Measurements from ENCODE around the gene CCDC7.
"Not testable (repeated sequence)": the region's sequence is repeated elsewhere in the genome, so short reads cannot be mapped to it uniquely, and the experiment has no call there.

The CCDC7 gene

DNA sequence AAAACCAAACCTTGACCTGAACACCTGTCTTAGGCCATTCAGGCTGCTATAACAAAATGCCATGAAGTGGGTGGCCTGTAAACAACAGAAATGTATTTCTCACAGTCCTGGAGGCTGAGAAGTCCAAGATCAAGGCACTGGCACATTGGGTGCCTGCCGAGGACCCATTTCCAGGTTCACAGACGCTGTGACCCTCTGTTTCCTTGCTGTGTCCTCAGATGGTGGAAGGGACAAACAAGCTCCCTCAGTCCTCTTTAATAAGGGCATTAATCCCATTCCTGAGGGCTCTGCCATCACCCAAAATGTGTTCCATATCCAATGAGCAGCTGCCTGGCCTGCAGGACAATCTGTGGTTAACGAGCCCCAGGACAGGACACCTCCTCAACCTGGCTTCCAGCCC, 444.5 kb downstream of the CCDC7 start:
- DNase-seq: no peak

DNA sequence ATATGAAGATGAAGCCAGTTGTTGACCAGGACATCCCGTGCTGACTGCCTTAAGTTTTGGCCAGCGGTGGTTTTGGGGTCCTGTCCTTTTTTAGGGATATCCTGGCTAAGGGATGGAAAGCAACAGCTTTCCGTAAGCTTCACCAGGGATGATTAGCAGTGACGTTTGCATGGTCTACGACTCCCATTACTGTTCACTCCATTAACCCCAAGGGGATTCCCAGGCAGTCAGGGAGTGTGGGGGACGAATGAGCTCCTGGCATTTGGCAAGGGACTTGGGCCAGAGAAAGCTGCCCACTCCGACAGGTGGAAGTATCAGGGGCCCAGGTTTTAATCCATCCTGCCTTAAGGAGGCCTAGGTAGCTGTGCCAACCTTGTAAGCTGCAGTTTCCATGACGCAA, 445.3 kb downstream of the CCDC7 start:
- no peak for DNase-seq

DNA sequence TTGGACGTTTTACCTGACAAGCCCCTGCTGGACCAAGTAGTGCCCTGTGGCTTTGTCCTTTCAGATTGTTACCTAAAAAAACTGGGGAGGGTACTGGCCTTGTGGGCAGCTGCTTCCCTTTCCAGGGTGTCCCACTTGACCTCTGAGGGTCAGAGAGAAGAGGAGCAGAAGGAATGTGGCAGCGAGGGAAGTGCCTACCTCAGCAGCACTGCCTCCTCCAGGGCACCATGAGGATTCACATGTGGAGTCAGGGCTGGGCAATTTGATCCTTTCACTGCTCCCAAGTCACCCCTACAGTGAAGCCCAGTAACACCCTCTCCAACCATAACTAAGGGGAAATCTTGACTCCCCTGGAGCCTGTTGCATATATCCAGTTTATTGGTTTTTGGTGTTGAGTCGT, 447.5 kb downstream of the CCDC7 start:
- no peak for DNase-seq

DNA sequence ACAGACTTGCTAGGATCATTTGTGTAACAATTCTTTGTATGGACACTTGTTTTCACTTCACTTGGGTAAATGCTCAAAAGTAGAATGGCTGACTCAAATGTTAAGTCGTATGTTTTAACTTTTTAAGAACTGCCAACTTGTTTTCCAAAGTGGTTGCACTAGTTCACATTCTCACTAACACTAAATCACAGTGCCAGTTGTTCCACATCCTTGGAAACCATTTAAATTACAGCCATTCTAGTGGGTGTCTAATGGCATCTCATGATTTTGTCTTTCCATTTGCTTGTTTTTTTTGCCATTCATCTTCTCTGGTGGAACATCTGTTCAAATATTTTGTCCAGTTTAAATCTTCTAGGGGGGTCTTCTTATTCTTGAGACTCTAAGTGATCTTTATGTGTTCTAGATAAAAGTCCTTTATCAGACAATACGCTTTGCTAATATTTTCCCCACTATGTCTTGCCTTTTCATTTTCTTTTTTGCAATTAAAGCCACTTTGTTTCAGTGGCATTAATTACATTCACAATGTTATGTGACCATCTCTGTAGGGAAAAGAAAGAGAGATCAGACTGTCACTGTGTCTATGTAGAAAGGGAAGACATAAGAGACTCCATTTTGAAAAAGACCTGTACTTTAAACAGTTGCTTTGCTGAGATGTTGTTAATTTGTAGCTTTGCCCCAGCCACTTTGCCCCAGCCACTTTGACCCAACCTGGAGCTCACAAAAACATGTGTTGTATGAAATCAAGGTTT, 448.1 kb downstream of the CCDC7 start:
- DNase-seq: no peak

DNA sequence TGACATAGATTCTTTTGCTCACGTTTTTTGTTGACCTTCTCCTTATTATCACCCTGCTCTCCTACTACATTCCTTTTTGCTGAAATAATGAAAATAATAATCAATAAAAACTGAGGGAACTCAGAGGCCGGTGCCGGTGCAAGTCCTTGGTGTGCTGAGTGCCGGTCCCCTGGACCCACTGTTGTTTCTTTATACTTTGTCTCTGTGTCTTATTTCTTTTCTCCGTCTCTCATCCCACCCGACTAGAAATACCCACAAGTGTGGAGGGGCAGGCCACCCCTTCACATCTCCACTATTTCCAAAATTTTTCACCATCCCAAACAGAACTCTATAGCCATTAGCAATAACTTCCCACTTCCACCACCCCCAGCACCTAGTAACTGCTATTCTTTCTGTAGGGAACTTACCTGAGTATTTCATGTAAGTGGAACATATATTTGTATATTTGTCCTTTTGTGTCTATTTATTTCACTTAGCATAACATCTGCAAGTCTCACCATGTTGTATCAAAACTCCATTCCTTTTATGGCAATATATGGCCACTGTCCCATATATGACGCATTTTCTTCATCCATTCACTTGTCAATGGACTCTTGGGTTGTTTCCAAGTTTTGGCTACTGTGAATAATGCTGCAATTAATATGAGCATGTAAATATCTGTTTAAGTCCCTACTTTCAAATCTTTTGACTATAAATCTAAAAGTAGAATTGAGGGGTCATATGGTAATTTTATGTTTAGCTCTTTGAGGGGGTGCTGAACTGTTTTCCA, 449.4 kb downstream of the CCDC7 start:
- DNase-seq: not testable (repeated sequence)

DNA sequence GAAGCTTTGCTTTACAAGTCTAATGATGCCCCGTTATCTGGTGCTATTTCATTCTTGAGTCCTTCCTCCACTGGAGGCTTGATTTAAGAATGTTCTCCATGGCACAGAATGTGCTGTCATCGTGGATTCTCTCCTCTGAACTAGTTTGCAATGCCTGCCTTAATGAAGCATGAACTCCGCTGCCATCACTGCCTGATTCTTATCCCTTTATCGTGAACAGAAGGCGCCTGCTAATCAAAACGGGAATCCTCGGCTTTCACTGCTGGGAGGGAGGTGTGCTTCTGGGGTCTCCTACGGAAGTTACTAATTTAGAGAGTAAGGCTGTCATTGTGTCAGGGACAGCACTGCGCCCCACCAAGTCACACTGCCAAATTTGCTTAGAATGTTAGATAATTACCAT, 455.9 kb downstream of the CCDC7 start:
- no peak for DNase-seq

DNA sequence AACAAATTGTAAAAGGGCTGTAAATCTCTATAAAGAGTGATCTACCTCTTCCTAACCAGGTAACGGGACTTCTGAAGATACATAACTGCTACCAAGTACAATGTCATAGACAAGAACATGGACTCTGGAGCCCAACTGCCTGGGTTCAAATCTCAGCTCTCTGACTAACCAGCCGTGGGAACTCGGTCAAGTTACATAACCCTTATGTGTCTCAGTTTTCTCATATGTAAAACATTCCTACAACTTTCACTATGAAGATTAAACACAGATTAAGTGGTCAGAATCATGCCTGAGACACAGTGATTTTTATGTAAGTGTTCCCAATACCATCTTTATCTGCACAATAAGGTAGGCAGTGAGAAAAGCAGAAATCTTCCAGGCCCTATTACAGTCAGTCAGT, 459.5 kb downstream of the CCDC7 start:
- DNase-seq: no peak

DNA sequence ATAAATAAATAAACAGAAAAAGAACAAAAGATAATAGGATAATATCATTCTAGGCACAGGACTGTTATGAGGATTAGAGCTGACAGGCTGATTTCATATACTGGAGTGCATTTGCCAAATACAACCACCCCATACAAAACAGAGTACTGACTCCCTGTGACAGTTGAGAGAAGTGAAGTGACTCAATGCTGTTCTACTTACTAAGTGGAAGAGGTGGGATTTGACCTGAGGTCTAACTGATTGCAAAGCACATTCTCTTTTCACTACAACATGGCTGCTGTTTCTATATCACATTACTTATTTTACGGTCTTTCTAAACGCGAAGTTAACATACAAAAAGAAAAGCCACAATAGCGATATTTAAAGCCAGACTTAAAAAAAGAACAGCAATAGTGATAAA, 460.7 kb downstream of the CCDC7 start:
- DNase-seq: no peak

DNA sequence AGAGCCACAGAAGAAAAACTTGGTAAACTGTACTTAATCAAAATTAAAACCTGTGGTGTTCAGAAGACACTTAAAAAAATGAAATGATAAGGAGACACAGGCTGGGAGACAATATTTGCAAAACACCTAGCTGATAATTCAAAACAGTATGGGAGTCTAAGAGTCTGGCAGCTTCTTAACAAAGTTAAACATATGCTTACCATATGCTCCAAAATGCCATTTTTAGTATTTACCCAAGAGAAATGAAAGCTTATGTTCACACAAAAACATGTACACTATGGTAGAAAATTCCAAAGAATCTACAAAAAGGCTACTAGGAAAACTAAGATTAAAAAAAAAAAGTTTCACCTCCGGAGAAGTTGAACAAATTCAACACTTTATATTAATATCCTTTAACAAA, 463.5 kb downstream of the CCDC7 start:
- no peak for DNase-seq

DNA sequence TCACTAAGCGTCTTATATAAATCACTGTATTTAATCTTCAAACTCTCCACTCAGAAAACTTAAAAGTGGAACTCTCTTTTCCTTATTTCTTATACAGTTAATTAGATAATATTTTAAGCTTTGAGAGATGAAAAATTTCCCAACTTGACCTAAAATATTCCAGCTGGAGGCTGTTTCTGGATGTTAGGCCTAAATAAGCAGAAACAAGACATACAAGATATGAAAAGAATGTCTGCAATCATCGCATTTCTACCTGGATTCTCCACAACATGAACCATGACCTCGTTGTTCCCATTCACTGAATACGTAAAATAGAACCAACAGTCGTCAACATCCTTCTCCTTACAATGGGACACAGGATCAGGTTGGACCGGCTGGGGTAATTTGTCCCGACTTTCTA, 464.0 kb downstream of the CCDC7 start:
- not testable (repeated sequence) for DNase-seq

DNA sequence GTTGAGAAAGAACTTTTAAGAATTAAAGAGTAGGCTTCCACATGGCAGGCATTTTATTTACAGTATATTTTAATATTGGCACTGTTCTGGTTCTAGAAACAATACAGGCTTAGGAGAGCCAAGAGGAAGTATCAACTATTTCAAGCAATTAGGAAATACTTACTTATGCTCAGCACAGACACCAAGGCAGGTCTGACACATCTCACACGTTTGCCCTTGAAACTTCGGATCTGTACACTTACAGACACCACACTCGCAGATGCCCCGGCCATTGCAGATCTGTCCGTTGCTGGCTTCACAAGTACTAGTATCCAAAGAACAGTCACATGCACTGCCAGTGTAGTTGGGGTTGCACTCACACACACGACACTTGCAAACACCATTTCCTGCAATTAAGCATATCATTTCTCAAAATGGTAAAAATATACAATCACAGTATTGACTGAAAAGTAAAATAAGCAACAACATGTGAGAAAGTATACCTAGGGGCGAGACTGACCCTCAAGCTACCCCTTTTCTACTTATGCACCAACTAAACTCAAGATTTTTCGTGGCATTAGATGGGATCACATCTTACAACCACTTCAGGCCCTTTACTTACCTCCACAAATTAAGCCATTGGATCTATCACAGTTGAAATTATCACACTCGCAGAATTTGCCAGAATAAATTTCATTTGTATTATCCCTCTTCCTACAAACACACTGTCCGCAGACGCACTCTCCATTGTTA, 465.5 kb downstream of the CCDC7 start:
- DNase-seq: no peak

DNA sequence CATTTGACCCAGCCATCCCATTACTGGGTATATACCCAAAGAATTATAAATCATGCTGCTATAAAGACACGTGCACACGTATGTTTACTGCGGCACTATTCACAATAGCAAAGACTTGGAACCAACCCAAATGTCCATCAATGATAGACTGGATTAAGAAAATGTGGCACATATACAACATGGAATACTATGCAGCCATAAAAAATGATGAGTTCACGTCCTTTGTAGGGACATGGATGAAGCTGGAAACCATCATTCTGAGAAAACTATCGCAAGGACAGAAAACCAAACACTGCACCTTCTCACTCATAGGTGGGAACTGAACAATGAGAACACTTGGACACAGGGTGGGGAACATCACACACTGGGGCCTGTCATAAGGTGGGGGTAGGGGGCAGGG, 471.9 kb downstream of the CCDC7 start:
- DNase-seq: not testable (repeated sequence)

DNA sequence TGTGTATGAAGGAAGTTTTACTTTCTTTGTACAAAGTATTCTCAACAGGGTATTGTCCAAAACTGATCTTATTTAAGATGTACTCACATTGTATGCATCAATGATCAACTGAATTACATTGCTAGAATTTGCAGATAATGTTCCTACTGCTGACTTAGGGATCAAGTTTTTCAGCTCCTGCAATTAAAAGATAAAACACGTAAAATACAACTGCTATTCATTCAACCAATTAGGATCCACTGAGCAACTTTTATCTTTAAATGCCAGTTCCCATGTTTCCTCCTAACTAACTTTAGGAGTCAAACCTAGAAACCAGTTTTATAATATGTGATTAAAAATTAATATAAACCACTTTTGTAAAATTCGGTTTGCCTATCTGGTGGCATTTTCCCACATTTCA, 476.2 kb downstream of the CCDC7 start:
- no peak for DNase-seq

DNA sequence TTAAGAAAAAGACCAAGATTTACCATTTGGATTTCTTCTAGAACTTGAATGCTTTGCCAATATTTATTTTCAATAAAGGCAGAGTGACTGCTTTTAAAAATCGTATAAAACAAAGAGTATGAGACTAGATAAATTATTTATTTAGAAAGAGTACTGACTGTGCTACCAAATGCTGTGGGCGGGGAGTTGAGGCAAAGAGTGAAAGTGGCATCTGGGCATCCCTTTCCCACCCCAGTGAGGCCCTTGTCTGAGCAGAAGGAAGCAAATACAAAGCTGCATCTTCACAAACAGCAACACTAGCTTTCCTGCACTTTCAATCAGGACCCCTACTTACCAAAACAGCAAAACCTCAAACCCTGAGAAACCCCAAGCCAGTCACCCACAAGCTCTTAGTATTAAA, 477.2 kb downstream of the CCDC7 start:
- no peak for DNase-seq

DNA sequence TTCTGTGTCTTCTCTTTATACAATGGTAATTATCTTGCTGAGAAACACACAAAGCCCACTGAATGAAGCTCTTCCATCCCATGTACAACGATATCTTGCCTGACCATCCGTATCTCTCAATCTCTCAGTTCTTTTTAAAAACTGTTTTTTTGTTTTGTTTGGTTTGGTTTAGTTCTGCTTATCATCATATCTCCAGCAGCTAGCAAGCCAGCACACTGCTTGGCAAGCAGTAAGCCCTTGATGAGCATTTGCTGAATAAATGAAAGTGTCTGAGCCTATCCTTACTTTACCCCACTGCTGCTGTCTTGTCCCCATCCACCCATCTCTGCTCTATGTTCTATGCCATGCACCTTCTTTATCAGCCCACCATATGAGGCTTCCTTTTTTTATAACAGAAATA, 477.9 kb downstream of the CCDC7 start:
- no peak for DNase-seq
